Fibroblast of pulmonary artery (primary cell): ENCODE data around the gene ATOSB.

ENCODE experiments used
- DNase-seq: peaks from one replicate; pipeline ENCODE4 v3.0.0-alpha.2; 2010; ENCODE audit warnings: low read depth
- H3K4me3 ChIP-seq: replicated peaks from 2 replicates; pipeline ENCODE4 v1.5.1; 2011; ENCODE audit warnings: low read depth, mild to moderate bottlenecking, control low read depth, low read length, moderate library complexity
- CTCF ChIP-seq: IDR thresholded peaks from 2 replicates; pipeline ENCODE4 v1.5.1; 2011; ENCODE audit warnings: mild to moderate bottlenecking, control low read depth, low read length, inconsistent platforms; ENCODE audit errors: missing control alignments

Gene ATOSB

GRCh38 chr9:35079041-35079425 is 36.6 kb downstream of the ATOSB start:
- no peak for DNase-seq
- H3K4me3 ChIP-seq: peak overlapping the region; percentile 81
- no peak for TF ChIP-seq CTCF

- no peak for TF ChIP-seq CTCF
- H3K4me3 ChIP-seq: no peak overlapping the region
- DNase-seq: no peak
These were observed 37.6 kb downstream of the ATOSB start for GRCh38 chr9:35078066-35078465.

GRCh38 chr9:35076848-35077247 is 38.8 kb downstream of the ATOSB start:
- no peak overlapping the region for H3K4me3 ChIP-seq
- no peak for TF ChIP-seq CTCF
- no peak for DNase-seq

DNA sequence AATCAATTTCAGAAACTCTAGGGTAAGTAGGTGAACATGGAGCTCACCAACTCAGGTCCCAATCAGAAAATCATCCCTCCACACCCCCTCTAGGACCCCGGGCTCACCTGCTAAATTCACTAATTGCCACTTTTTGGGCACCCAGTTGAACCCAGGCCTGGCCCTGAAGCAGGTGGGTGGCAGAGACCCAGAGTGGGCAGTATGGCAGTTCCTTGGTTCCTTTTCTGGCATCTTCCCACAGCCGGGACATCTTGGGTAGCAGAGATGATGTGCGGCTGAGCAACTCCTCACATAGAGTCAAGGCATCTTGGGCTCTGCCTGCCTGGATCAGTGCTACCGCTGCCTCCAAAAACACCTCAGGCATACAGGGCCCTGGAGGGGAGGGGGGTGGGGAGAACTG is 40.3 kb downstream of the ATOSB start:
- DNase-seq: no peak
- no peak for TF ChIP-seq CTCF
- no peak overlapping the region for H3K4me3 ChIP-seq

- DNase-seq: no peak
- TF ChIP-seq CTCF: no peak
These were observed 40.9 kb downstream of the ATOSB start for GRCh38 chr9:35074791-35075190.

GRCh38 chr9:35074141-35074540 is 41.5 kb downstream of the ATOSB start:
- no peak for TF ChIP-seq CTCF
- DNase-seq: no peak
- H3K4me3 ChIP-seq: no peak overlapping the region

More at GRCh38 chr9:35074791-35075190, 40.9 kb downstream of the ATOSB start:
- no peak overlapping the region for H3K4me3 ChIP-seq

- H3K4me3 ChIP-seq: no peak overlapping the region
- TF ChIP-seq CTCF: no peak
- DNase-seq: no peak
These were observed 42.4 kb downstream of the ATOSB start for GRCh38 chr9:35073279-35073612.
